Measurements from ENCODE around the gene KLK3.

Gene KLK3

GRCh38 chr19:50842130-50842529 is 12.6 kb upstream of the KLK3 start:
- no peak overlapping the region for H3K4me3 ChIP-seq (ENCODE audit: insufficient read depth, low read length, poor library complexity, severe bottlenecking)
- no peaks in the 10 kb centered on the region for H3K79me2 ChIP-seq (ENCODE audit: insufficient read depth, low read length)
- H3K9ac ChIP-seq (ENCODE audit: low read length), result no peak overlapping the region
- H3K27ac ChIP-seq (ENCODE audit: low read depth, low read length), result no peak overlapping the region
- H4K20me1 ChIP-seq (ENCODE audit: low read depth, low read length), result no peaks in the 10 kb centered on the region
- H3K9me2 ChIP-seq (replicated peaks; ENCODE audit: insufficient read depth, low read length), result no peaks in the 10 kb centered on the region
- no peaks in the 10 kb centered on the region; the same call in 1 of the 2 replicates for H3K27me3 ChIP-seq (ENCODE audit: low read length)
- no peaks in the 10 kb centered on the region for H3K36me3 ChIP-seq (ENCODE audit: low read length)
- no peak overlapping the region for H2AFZ ChIP-seq (ENCODE audit: low read depth, low read length, severe bottlenecking)
- no peaks in the 10 kb centered on the region for H3F3A ChIP-seq (ENCODE audit: insufficient read depth)
- TF ChIP-seq EZH2phosphoT487 (conservative IDR thresholded peaks at IDR 0.05; ENCODE audit: low read length), result no peak
- no peak for TF ChIP-seq CTCF (IDR thresholded peaks at IDR 0.05; ENCODE audit: insufficient read depth, low read length, poor library complexity, severe bottlenecking)
- H3K4me2 ChIP-seq (ENCODE audit: low read depth, low read length, poor library complexity, severe bottlenecking), result no peak overlapping the region
- H3K9me3 ChIP-seq (ENCODE audit: insufficient read depth, low read length), result no peaks in the 10 kb centered on the region

- Histone ChIP-seq H3F3A (ENCODE audit: insufficient read depth) (no peaks in the 10 kb centered on the region), H3K9ac (ENCODE audit: low read length) (no peak overlapping the region), H3K9me2 (replicated peaks; ENCODE audit: insufficient read depth, low read length) (no peaks in the 10 kb centered on the region), H2AFZ (ENCODE audit: low read depth, low read length, severe bottlenecking) (no peak overlapping the region), H3K27me3 (ENCODE audit: low read length) (no peaks in the 10 kb centered on the region; the same call in 1 of the 2 replicates), H3K4me3 (ENCODE audit: insufficient read depth, low read length, poor library complexity, severe bottlenecking) (no peak overlapping the region), H4K20me1 (ENCODE audit: low read depth, low read length) (no peaks in the 10 kb centered on the region), H3K79me2 (ENCODE audit: insufficient read depth, low read length) (no peaks in the 10 kb centered on the region), H3K27ac (ENCODE audit: low read depth, low read length) (no peak overlapping the region), H3K9me3 (ENCODE audit: insufficient read depth, low read length) (no peaks in the 10 kb centered on the region), H3K4me2 (ENCODE audit: low read depth, low read length, poor library complexity, severe bottlenecking) (no peak overlapping the region), H3K36me3 (ENCODE audit: low read length) (no peaks in the 10 kb centered on the region)
- TF ChIP-seq EZH2phosphoT487 (conservative IDR thresholded peaks at IDR 0.05; ENCODE audit: low read length) (no peak), CTCF (IDR thresholded peaks at IDR 0.05; ENCODE audit: insufficient read depth, low read length, poor library complexity, severe bottlenecking) (no peak)
Observed at GRCh38 chr19:50843205-50843604, 11.5 kb upstream of the KLK3 start.

- Histone ChIP-seq H3K4me2 (ENCODE audit: low read depth, low read length, poor library complexity, severe bottlenecking) (no peak overlapping the region), H3K9me2 (replicated peaks; ENCODE audit: insufficient read depth, low read length) (no peaks in the 10 kb centered on the region), H3K36me3 (ENCODE audit: low read length) (no peaks in the 10 kb centered on the region), H2AFZ (ENCODE audit: low read depth, low read length, severe bottlenecking) (no peak overlapping the region), H3K27me3 (ENCODE audit: low read length) (no peaks in the 10 kb centered on the region; the same call in 1 of the 2 replicates), H3K27ac (ENCODE audit: low read depth, low read length) (no peak overlapping the region), H3K4me3 (ENCODE audit: insufficient read depth, low read length, poor library complexity, severe bottlenecking) (no peak overlapping the region), H3F3A (ENCODE audit: insufficient read depth) (no peaks in the 10 kb centered on the region), H3K9ac (ENCODE audit: low read length) (no peak overlapping the region), H3K79me2 (ENCODE audit: insufficient read depth, low read length) (no peaks in the 10 kb centered on the region), H3K9me3 (ENCODE audit: insufficient read depth, low read length) (no peaks in the 10 kb centered on the region), H4K20me1 (ENCODE audit: low read depth, low read length) (no peaks in the 10 kb centered on the region)
- TF ChIP-seq CTCF (IDR thresholded peaks at IDR 0.05; ENCODE audit: insufficient read depth, low read length, poor library complexity, severe bottlenecking), result no peak
Observed at GRCh38 chr19:50843701-50844221, 11.0 kb upstream of the KLK3 start.
